ENCODE data around the gene MZT2A.
A peak's percentile ranks its signal among the peaks of the same experiment; 100 is the strongest.
"Not testable (repeated sequence)": the region's sequence is repeated elsewhere in the genome, so short reads cannot be mapped to it uniquely, and the experiment has no call there.

MZT2A gene

GRCh38 chr2:131493199-131493968 is 1.2 kb upstream of the MZT2A start:
- Histone ChIP-seq H3K79me2 (ENCODE audit: low read length) (peaks cover 87% of the 10 kb centered on the region), H4K20me1 (ENCODE audit: insufficient read depth, low read length) (peaks cover 39% of the 10 kb centered on the region), H3K4me3 (ENCODE audit: low read length) (peak overlapping the region; percentile 98), H3K36me3 (replicated peaks; ENCODE audit: low read depth, low read length) (peaks cover 3% of the 10 kb centered on the region), H3K27ac (ENCODE audit: low read length) (peak overlapping the region; percentile 79), H3K9me3 (ENCODE audit: insufficient read depth, low read length) (no peaks in the 10 kb centered on the region), H3K4me1 (ENCODE audit: low read length) (peaks cover 29% of the 10 kb centered on the region), H2AFZ (ENCODE audit: low read depth, low read length) (peak overlapping the region; percentile 13; the same call in 1 of the 2 replicates), H3K4me2 (ENCODE audit: low read length) (peak overlapping the region; percentile 98), H3K9ac (ENCODE audit: low read length) (peak overlapping the region; percentile 93), H3K27me3 (ENCODE audit: low read depth, low read length) (no peaks in the 10 kb centered on the region)
- TF ChIP-seq CTCF (IDR thresholded peaks at IDR 0.05; ENCODE audit: low read depth, low read length), result no peak
- TF ChIP-seq EZH2phosphoT487 (IDR thresholded peaks at IDR 0.05; ENCODE audit: low read depth), result no peak

GRCh38 chr2:131492418-131493198 is 411 bp upstream of the MZT2A start:
- H3K4me2 ChIP-seq (ENCODE audit: low read length), result peak overlapping the region; percentile 98
- H3K4me3 ChIP-seq (ENCODE audit: low read length), result peak overlapping the region; percentile 98
- H3K79me2 ChIP-seq (ENCODE audit: low read length), result peaks cover 89% of the 10 kb centered on the region
- H3K9me3 ChIP-seq (ENCODE audit: insufficient read depth, low read length), result no peaks in the 10 kb centered on the region
- peak overlapping the region; percentile 59; the same call in 1 of the 2 replicates for H2AFZ ChIP-seq (ENCODE audit: low read depth, low read length)
- no peaks in the 10 kb centered on the region for H3K27me3 ChIP-seq (ENCODE audit: low read depth, low read length)
- peaks cover 3% of the 10 kb centered on the region for H3K36me3 ChIP-seq (replicated peaks; ENCODE audit: low read depth, low read length)
- peak; percentile 73 for TF ChIP-seq CTCF (IDR thresholded peaks at IDR 0.05; ENCODE audit: low read depth, low read length)
- no peak for TF ChIP-seq EZH2phosphoT487 (IDR thresholded peaks at IDR 0.05; ENCODE audit: low read depth)
- H4K20me1 ChIP-seq (ENCODE audit: insufficient read depth, low read length), result peaks cover 36% of the 10 kb centered on the region
- peak overlapping the region; percentile 93 for H3K9ac ChIP-seq (ENCODE audit: low read length)
- peak overlapping the region; percentile 79 for H3K27ac ChIP-seq (ENCODE audit: low read length)
- H3K4me1 ChIP-seq (ENCODE audit: low read length), result peaks cover 22% of the 10 kb centered on the region

DNA sequence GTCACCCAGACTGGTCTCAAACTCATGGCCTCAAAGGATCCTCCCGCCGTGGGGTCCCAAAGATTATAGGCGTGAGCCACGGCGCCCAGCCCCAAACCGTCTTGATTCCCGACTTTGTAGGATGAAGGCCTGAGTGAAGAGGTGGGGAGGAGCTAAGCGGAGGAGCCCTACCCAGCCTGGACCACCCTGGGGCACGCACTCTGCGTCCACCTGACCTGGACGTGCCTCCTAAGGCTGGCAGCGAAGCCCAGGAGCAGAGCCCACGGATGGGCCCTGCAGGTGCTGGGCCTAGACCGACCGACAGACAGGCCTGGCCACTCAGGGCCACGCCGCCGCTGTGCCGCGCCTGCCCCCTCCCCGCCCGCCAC is 744 bp downstream of the MZT2A start:
- Histone ChIP-seq H3K4me3 (ENCODE audit: low read length) (peak overlapping the region; percentile 98), H3K9ac (ENCODE audit: low read length) (peak overlapping the region; percentile 93), H3K79me2 (ENCODE audit: low read length) (peaks cover 83% of the 10 kb centered on the region), H3K4me1 (ENCODE audit: low read length) (peaks cover 12% of the 10 kb centered on the region), H4K20me1 (ENCODE audit: insufficient read depth, low read length) (peaks cover 27% of the 10 kb centered on the region), H3K4me2 (ENCODE audit: low read length) (peak overlapping the region; percentile 93), H3K27ac (ENCODE audit: low read length) (peak overlapping the region; percentile 36)
- not testable (repeated sequence) for H3K27me3 ChIP-seq (ENCODE audit: low read depth, low read length); H3K36me3 ChIP-seq (replicated peaks; ENCODE audit: low read depth, low read length); H3K9me3 ChIP-seq (ENCODE audit: insufficient read depth, low read length); H2AFZ ChIP-seq (ENCODE audit: low read depth, low read length)

- H2AFZ ChIP-seq (ENCODE audit: low read depth, low read length); H3K36me3 ChIP-seq (replicated peaks; ENCODE audit: low read depth, low read length); H3K9me3 ChIP-seq (ENCODE audit: insufficient read depth, low read length); H3K27me3 ChIP-seq (ENCODE audit: low read depth, low read length): not testable (repeated sequence)
- Histone ChIP-seq H3K4me3 (ENCODE audit: low read length) (peak overlapping the region; percentile 98), H3K79me2 (ENCODE audit: low read length) (peaks cover 77% of the 10 kb centered on the region), H3K9ac (ENCODE audit: low read length) (peak overlapping the region; percentile 93), H4K20me1 (ENCODE audit: insufficient read depth, low read length) (peaks cover 21% of the 10 kb centered on the region), H3K4me2 (ENCODE audit: low read length) (peak overlapping the region; percentile 93), H3K4me1 (ENCODE audit: low read length) (peaks cover 12% of the 10 kb centered on the region), H3K27ac (ENCODE audit: low read length) (peak overlapping the region; percentile 36)
Observed at GRCh38 chr2:131490616-131491468, 1.4 kb downstream of the MZT2A start.
